Measurements from ENCODE around the gene DCBLD1. TPM values are rescaled to one million over a fixed set of nuclear protein-coding genes. Genes with fewer than 3 reads are reported as not detected.
"Not testable (repeated sequence)": the region's sequence is repeated elsewhere in the genome, so short reads cannot be mapped to it uniquely, and the experiment has no call there.

The DCBLD1 gene
- total RNA-seq, 1 donor from 2014 or later, result 9.1 TPM

- no peaks in the 10 kb centered on the region for H3K36me3 Mint-ChIP-seq (ENCODE audit: low read depth)
- H3K4me3 Mint-ChIP-seq, result no peak overlapping the region
- no peak for DNase-seq (ENCODE audit: low read depth, low spot score)
- peaks cover 11% of the 10 kb centered on the region for H3K27me3 Mint-ChIP-seq (ENCODE audit: low read depth)
- H3K9me3 Mint-ChIP-seq, result no peaks in the 10 kb centered on the region
- H3K4me1 Mint-ChIP-seq, result no peaks in the 10 kb centered on the region
- TF ChIP-seq CTCF (conservative IDR thresholded peaks at IDR 0.05), result no peak
- no peak overlapping the region for H3K27ac Mint-ChIP-seq (ENCODE audit: unreplicated experiment)
These were observed 16.8 kb upstream of the DCBLD1 start for GRCh38 chr6:117465691-117466090.

- Mint-ChIP-seq H3K9me3 (no peaks in the 10 kb centered on the region), H3K27me3 (ENCODE audit: low read depth) (peaks cover 11% of the 10 kb centered on the region), H3K4me1 (no peaks in the 10 kb centered on the region), H3K36me3 (ENCODE audit: low read depth) (no peaks in the 10 kb centered on the region), H3K4me3 (no peak overlapping the region), H3K27ac (ENCODE audit: unreplicated experiment) (no peak overlapping the region)
- no peak for DNase-seq (ENCODE audit: low read depth, low spot score)
- TF ChIP-seq CTCF (conservative IDR thresholded peaks at IDR 0.05), result no peak
These were observed 14.6 kb upstream of the DCBLD1 start for GRCh38 chr6:117467876-117468275.

GRCh38 chr6:117468527-117468926 lies 13.9 kb upstream of the DCBLD1 start:
- not testable (repeated sequence) for H3K9me3 Mint-ChIP-seq; H3K36me3 Mint-ChIP-seq (ENCODE audit: low read depth)

GRCh38 chr6:117469356-117469755 lies 13.1 kb upstream of the DCBLD1 start:
- DNase-seq (ENCODE audit: low read depth, low spot score), result no peak
- TF ChIP-seq CTCF (conservative IDR thresholded peaks at IDR 0.05), result no peak
- H3K9me3 Mint-ChIP-seq, result no peaks in the 10 kb centered on the region
- no peaks in the 10 kb centered on the region for H3K36me3 Mint-ChIP-seq (ENCODE audit: low read depth)
- H3K27ac Mint-ChIP-seq (ENCODE audit: unreplicated experiment), result no peak overlapping the region
- no peak overlapping the region for H3K4me3 Mint-ChIP-seq
- H3K27me3 Mint-ChIP-seq (ENCODE audit: low read depth), result peaks cover 9% of the 10 kb centered on the region
- H3K4me1 Mint-ChIP-seq, result no peaks in the 10 kb centered on the region

More at GRCh38 chr6:117468527-117468926, 13.9 kb upstream of the DCBLD1 start:
- H3K27ac Mint-ChIP-seq (ENCODE audit: unreplicated experiment); DNase-seq (ENCODE audit: low read depth, low spot score); H3K4me1 Mint-ChIP-seq; H3K4me3 Mint-ChIP-seq; H3K27me3 Mint-ChIP-seq (ENCODE audit: low read depth): not testable (repeated sequence)

GRCh38 chr6:117469791-117470190 lies 12.7 kb upstream of the DCBLD1 start:
- no peaks in the 10 kb centered on the region for H3K36me3 Mint-ChIP-seq (ENCODE audit: low read depth)
- H3K9me3 Mint-ChIP-seq, result no peaks in the 10 kb centered on the region
- DNase-seq (ENCODE audit: low read depth, low spot score), result no peak
- H3K27me3 Mint-ChIP-seq (ENCODE audit: low read depth), result peaks cover 9% of the 10 kb centered on the region
- no peak for TF ChIP-seq CTCF (conservative IDR thresholded peaks at IDR 0.05)
- H3K4me3 Mint-ChIP-seq, result no peak overlapping the region
- H3K4me1 Mint-ChIP-seq, result no peaks in the 10 kb centered on the region
- H3K27ac Mint-ChIP-seq (ENCODE audit: unreplicated experiment), result no peak overlapping the region

GRCh38 chr6:117472667-117473066 lies 9.8 kb upstream of the DCBLD1 start:
- H3K9me3 Mint-ChIP-seq, result no peaks in the 10 kb centered on the region
- no peaks in the 10 kb centered on the region for H3K4me1 Mint-ChIP-seq
- no peaks in the 10 kb centered on the region for H3K36me3 Mint-ChIP-seq (ENCODE audit: low read depth)
- TF ChIP-seq CTCF (conservative IDR thresholded peaks at IDR 0.05), result no peak
- H3K4me3 Mint-ChIP-seq, result no peak overlapping the region
- H3K27ac Mint-ChIP-seq (ENCODE audit: unreplicated experiment), result no peak overlapping the region
- H3K27me3 Mint-ChIP-seq (ENCODE audit: low read depth), result no peaks in the 10 kb centered on the region
- no peak for DNase-seq (ENCODE audit: low read depth, low spot score)

All from neural crest cell (in vitro differentiated cells).